Raji (cell line): ENCODE results near the gene TEX19.

Experiments
- POLR2A ChIP-seq: IDR thresholded peaks from 2 replicates; pipeline ENCODE4 v1.6.1; 2011; ENCODE audit warnings: low read depth, low read length, control low read depth; ENCODE audit not compliant: insufficient read depth

The TEX19 gene

DNA sequence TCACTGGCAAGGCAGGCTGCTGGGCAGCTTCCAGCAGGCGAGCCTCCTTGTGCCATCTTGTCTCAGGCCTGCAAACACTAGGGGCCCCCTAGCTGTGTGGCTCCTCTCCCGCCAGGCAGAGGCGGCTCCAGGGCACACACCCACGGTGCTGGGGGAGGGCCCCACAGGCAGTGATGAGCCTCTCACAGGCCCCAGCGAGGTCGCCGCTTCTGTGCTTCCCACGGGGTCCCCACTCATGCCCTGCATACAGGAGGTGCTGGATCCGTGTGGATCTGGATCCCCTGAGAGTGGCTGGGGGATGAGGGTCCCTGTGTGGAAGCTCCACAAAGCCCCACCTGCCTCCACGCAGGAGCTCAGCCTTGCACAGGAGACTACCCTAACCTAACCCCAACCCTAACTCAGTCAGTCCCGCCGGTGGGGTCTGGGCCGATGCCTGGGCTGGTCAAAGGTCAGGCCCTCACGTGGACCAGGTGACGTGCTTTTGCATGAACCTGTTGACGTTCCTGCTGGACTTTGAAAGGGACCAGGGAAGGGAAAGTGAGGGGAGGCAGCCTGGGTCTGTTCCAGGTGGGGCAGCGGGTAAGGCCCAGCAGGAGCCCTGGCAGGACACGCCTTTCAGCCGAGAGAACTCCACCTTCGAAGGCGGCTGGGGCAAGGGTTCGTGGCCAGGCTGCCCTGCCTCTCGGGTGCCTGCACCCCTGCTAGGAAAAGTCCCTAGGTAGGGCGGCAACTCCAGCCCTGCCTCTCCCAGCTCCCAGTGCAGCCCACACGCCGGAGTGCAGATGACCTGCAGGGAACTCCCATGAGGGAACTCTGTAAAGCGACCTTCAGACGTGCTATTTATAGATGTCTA, 30.7 kb upstream of the TEX19 start:
- no peak for TF ChIP-seq POLR2A

DNA sequence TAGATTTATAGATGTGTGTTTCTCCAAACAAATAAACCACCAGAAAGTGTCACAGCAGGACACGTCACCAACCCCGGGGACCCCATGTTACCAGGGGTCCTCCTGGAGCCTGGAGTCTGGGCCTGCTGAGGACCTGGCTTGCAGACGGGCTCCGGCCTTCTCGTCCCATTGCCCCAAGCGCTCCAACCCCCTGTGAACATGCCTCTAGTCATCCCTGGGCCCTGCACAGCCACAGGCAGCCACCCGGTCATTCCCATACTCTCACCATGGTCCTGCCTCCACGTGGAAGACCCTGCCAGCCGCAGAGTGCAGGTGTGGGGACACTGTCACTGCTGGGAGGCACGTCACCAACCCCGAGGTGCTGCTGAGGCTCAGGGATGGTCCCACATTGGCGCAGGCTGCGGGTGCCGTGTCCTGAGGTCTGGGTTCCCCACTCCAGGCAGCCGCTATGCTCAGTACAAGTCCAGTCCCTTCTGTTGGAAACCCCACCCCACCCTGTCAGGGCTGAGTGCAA, 30.0 kb upstream of the TEX19 start:
- no peak for TF ChIP-seq POLR2A

GRCh38 chr17:82329683-82330321, 29.2 kb upstream of the TEX19 start:
- no peak for TF ChIP-seq POLR2A

- no peak for TF ChIP-seq POLR2A
These were observed 28.5 kb upstream of the TEX19 start for GRCh38 chr17:82330322-82331239.

GRCh38 chr17:82331345-82331939, 27.6 kb upstream of the TEX19 start:
- no peak for TF ChIP-seq POLR2A

GRCh38 chr17:82332669-82333278, 26.3 kb upstream of the TEX19 start:
- TF ChIP-seq POLR2A: no peak

DNA sequence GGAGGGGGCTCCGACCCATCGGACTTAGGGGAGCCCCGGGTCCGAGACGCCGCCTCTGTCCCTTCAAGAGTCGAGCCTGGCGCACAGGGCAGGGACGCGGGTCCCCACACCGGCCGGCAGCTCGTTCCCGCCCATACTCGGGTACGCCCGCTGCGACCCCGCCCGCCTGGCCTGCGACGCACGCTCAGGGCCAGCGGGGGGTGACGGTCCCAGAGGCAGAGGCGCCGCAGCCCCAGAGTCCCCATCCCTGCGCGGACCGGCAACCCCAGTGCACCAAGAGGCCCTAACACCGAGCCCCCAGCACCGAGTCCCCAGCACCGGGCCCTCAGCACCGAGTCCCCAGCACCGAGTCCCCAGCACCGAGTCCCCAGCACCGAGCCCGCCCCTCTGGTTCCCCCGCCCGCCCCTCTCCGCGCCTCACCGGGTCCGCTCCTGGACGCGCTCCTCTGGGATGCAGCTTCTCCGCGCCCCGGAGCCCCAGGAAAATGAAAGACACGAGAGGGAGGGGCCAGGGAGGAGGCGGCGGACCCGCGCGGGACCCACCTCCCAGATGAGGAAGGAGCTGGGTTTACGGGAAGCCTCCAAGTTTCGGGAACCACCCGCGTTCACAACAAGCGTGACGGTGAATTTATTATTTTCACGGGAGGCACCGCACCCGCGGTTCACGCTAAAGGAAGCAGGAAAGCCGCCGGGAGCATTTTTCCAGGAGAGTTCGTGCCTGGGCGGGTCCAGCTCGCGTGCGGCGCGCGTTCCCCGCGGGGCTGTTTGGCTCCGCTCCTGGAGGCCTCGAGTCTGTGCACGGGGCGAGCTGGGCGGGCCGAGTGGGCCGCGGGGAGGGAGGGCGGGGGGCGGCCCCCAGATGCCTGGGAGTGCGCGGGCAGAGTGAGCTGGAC, 25.5 kb upstream of the TEX19 start, which contains the start of gene SECTM1:
Gene SECTM1, minus strand, starts transcription at position 488 of the 893 bp plus-strand sequence. CDS start 6,526 bp downstream, outside the sequence.
- TF ChIP-seq POLR2A: no peak

DNA sequence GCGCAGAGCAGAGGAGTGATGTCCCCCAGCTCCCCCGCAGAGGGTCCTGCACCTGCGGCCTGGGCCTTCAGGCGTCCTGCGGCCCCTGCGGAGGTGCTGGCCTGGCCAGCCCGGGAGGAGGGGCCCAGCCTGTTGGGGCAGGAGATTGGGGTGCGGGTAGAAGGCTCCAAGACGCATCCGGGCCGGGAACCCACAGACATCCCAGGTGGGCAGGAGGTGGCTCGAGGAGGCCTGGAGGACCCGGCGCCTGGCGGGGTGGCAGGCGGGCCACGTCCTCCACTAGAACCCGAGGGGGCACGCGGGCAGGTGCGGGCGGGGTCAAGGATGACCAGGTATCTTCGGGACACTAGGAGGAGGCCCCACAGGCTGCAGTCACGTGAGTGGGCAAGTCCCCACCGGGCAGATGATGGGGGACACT, 24.8 kb upstream of the TEX19 start:
- TF ChIP-seq POLR2A: no peak

GRCh38 chr17:82334622-82335394, 24.2 kb upstream of the TEX19 start:
- no peak for TF ChIP-seq POLR2A

DNA sequence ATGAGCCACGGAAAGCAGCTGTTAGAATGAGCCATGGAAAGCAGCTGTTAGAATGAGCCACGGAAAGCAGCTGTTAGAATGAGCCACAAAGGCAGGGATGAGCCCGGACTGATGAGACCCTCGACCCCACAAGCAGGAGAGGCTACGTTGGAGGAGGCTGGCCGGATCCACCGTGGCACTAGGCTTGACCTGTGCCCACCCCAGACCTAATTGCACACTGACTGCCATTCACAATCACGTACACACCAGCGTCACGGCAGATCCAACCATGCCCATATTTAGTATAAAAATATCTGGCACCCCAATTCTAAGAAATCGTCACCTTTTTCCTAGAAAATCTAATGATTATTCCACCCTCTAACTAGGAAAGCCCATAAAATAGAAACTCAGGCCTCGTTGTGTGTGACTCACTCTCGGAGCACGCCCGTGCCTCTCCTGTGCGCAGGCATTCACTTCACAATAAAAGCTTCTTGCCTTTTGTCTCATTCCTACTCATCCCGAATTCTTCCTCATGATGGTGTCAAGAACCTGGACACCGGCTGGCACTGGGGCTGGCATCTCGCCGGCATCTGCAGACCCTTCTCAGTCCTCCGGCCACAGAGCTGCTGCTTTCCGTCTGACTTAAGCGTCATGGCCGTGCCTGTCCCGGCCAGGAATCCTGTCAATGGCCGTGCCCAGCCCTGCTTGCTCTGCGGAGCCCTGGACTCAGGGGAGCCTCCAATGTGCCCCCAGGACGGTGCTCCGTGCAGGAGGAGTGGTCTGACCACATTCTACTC, 20.0 kb upstream of the TEX19 start:
- TF ChIP-seq POLR2A: no peak

- TF ChIP-seq POLR2A: no peak
These were observed 19.1 kb upstream of the TEX19 start for GRCh38 chr17:82339634-82340580.
